Heart left ventricle (tissue), 16 donors: Measurements from ENCODE around the gene ACTR10. TPM values are rescaled to one million over a fixed set of nuclear protein-coding genes. Genes with fewer than 3 reads are reported as not detected.

Source experiments
- ATAC-seq, 4 donors: fragments of 200-7000 bp; cut with Tn5 transposase; one replicate each; pipeline ENCODE4 v1.9.1; 2020 to 2022; ENCODE audit warnings: moderate library complexity in 4 of 4, mild to moderate bottlenecking in 3 of 4, moderate number of reproducible peaks in 1 of 4
- DNase-seq, 5 donors: peaks; one replicate each; pipeline ENCODE4 v3.0.0-alpha.2; 2020
- H3K27ac ChIP-seq, 12 donors: fragments of 200-600 bp; sonication (generic) in 4 of 12; one replicate each; pipeline versions ENCODE4 v1.5.0 to v1.8.0; 2016 to 2022; ENCODE audit warnings: mild to moderate bottlenecking in 2 of 12
- H3K27me3 ChIP-seq, 9 donors: fragments of 200-600 bp; sonication (generic) in 2 of 9; one replicate each; pipeline versions ENCODE4 v1.5.1 to v1.8.0; 2016 to 2022; ENCODE audit warnings: mild to moderate bottlenecking in 3 of 9
- H3K36me3 ChIP-seq, 9 donors: fragments of 200-600 bp; sonication (generic) in 2 of 9; one replicate each; pipeline versions ENCODE4 v1.5.0 to v1.8.0; 2018 to 2022; ENCODE audit warnings: mild to moderate bottlenecking in 2 of 9
- H3K4me1 ChIP-seq, 12 donors: fragments of 200-600 bp; sonication (generic) in 4 of 12; one replicate each; pipeline versions ENCODE4 v1.5.0 to v1.8.0; 2016 to 2022; ENCODE audit warnings: mild to moderate bottlenecking in 3 of 12
- H3K4me3 ChIP-seq, 12 donors: fragments of 200-600 bp; sonication (generic) in 4 of 12; one replicate each; pipeline versions ENCODE4 v1.5.0 to v1.8.0; 2017 to 2022; ENCODE audit warnings: mild to moderate bottlenecking in 9 of 12, moderate library complexity in 4 of 12
- H3K9me3 ChIP-seq, 12 donors: fragments of 200-600 bp; sonication (generic) in 4 of 12; one replicate each; pipeline versions ENCODE4 v1.5.0 to v1.8.0; 2016 to 2022; ENCODE audit warnings: mild to moderate bottlenecking in 1 of 12
- POLR2A ChIP-seq, 2 donors: fragments of 450-650 bp; IDR thresholded peaks; one replicate each; pipeline ENCODE4 v1.6.1; 2017; ENCODE audit warnings: antibody characterized with exemption in 2 of 2, mild to moderate bottlenecking in 2 of 2, moderate library complexity in 2 of 2
- WGBS, 4 donors: extraction: QIAGEN DNeasy Blood & Tissue Kit in 2 of 4; methylation state at CpG; one replicate each; pipeline versions ENCODE4 v1.1.5 to v1.1.7; 2013 to 2018; 5-methylcytosine and 5-hydroxymethylcytosine counted together
- intact Hi-C, 10 donors: fragments of 100-400 bp; cut with DNase I; formaldehyde crosslinking; loops; one replicate each; pipeline versions ENCODE4 v1.11.1 to v1.14.2; 2022
- polyA plus RNA-seq, 2 donors: library from polyadenylated mRNA; stranded (reverse); fragments of 200-250 nt; gene quantifications; one replicate each; pipeline ENCODE4 v1.2.3, GENCODE V29; 2013
- total RNA-seq, 9 donors: library from RNA; depleted of rRNA in 2 of 9; stranded (reverse); fragments of >200 nt in 2 of 9; fragmentation: NEBNext Ultra II Directional in 3 of 9; extraction: Animal tissue kit (Norgen Biotek cat#: 25700) in 3 of 9; gene quantifications; one replicate each; pipeline versions ENCODE4 v1.1.0 to v1.2.4, GENCODE V29; 2016 to 2023
- TF ChIP-seq, protein P1 (sequence below), 12 donors: fragments of 200-600 bp; sonication (generic) in 4 of 12; IDR thresholded peaks; one replicate each; pipeline versions ENCODE4 v1.5.0 to v1.8.0; 2018 to 2022; ENCODE audit warnings: antibody characterized with exemption in 12 of 12, mild to moderate bottlenecking in 5 of 12
- donor health status: ischemic (EF 13 %, LVEDD 7.1; RV severe dilation, severe dysfunction).
- donor health status: healthy with polysubstance abuse.
- donor health status: DM: no; HTN: yes; CAD: no.
- donor health status: DM: no; HTN: no; CAD: no.
- donor health status: ischemic (EF 25% LVEDD 6.9; RV normal size, moderate dysfunction).
- donor health status: ischemic (EF 25% LVEDD 5.7; RV mildly dilated, moderate dysfunction).
- donor health status: healthy.
- donor health status: DM: yes; HTN: yes; CAD: no.
- donor health status: ischemic (EF 35%, LVEDD 5.7; RV mildly dilated, moderate dysfunction).
- donor health status: nonischemic (EF 11% LVEDD 7.7; RV severe dilation, severe dysfunction).
- donor health status: DM: yes; HTN: yes; CAD: no.
- donor health status: PGD.
- donor health status: ischemic (EF 29% LVEDD 5.4; RV normal size, mild dysfunction).
- donor health status: nonischemic (EF 23%, LVEDD 6.1; RV moderate dilation, normal function).

ACTR10 gene
- total and polyA plus RNA-seq, 11 donors, result 66.3 to 86.9 (median 78.3) TPM

DNA sequence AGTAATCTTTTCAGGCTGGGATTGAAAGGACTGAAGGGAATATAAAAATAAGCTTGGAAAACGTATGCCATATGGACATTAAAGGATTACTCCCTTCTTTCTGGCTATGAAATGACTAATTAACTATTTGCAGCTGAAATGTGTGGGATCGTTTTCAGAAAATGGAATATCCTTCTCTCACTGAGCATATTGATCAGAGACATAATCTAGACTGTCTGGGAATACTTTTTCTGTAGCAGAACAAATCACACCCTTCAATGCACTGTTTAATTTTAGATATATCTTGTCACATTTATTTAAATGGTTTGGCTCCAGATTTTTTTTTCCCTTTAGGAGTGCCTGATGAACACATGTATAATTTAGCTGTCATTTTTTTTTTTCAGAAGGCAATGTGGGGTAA lies 10.8 kb upstream of the ACTR10 start:
- H3K4me1 ChIP-seq, result peaks cover 0 to 8% (median 0%) of the 10 kb centered on the region in 12 donors
- no peak for DNase-seq
- H3K27me3 ChIP-seq, result no peaks in the 10 kb centered on the region
- no peak overlapping the region for H3K4me3 ChIP-seq
- 77 to 85% (median 81%) methylated on average over 2 of the region's 2 CpGs for WGBS, 4 donors
- intact Hi-C loops, result no loop called here
- TF ChIP-seq POLR2A (IDR thresholded peaks at IDR 0.05), result no peak
- TF ChIP-seq, protein P1, sequence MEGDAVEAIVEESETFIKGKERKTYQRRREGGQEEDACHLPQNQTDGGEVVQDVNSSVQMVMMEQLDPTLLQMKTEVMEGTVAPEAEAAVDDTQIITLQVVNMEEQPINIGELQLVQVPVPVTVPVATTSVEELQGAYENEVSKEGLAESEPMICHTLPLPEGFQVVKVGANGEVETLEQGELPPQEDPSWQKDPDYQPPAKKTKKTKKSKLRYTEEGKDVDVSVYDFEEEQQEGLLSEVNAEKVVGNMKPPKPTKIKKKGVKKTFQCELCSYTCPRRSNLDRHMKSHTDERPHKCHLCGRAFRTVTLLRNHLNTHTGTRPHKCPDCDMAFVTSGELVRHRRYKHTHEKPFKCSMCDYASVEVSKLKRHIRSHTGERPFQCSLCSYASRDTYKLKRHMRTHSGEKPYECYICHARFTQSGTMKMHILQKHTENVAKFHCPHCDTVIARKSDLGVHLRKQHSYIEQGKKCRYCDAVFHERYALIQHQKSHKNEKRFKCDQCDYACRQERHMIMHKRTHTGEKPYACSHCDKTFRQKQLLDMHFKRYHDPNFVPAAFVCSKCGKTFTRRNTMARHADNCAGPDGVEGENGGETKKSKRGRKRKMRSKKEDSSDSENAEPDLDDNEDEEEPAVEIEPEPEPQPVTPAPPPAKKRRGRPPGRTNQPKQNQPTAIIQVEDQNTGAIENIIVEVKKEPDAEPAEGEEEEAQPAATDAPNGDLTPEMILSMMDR (IDR thresholded peaks at IDR 0.05), result no peak
- H3K36me3 ChIP-seq, result no peaks in the 10 kb centered on the region
- no peak overlapping the region for H3K27ac ChIP-seq
- no peaks in the 10 kb centered on the region for H3K9me3 ChIP-seq
- no peak for ATAC-seq

DNA sequence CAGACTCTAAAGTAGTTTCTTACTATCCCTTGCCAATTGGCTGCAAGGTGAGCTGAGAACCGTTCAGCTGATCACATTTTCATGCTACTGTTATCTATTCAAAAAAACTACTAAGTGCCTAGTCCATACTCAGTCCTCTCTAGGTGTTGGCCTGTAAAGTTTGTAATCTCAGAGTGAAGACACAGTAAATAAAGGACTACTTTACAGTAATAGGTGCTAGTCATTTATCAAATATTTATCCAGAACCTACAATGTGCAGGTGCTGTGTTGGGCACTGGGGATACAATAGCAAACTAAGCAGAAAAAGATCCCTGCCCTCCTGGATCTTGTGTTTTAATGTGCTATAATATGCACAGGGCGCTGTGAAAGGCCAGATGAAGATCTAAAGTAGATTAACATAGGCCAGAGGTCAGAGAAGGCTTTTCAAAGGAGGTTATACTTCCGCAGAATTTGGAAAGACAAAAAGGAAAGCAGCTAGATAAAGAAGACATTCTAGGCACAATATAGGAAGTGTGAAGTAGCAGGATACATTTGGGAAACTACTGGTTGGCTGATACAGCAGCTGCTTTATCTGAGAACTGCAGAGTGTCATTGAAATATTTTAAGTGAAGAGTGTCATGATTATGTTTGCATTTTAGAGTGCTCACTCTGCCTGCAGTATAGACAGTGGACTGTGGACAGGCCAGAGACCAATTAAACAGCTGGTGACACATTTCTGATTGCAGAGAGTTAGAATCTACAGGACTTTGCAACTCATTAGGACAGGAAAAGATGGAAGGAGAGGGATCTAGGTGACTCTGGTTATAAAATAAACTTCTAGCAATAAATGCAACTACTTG lies 8.0 kb upstream of the ACTR10 start:
- no peaks in the 10 kb centered on the region for H3K36me3 ChIP-seq
- no peaks in the 10 kb centered on the region for H3K27me3 ChIP-seq
- intact Hi-C loops, result no loop called here
- peaks cover 0 to 8% (median 0%) of the 10 kb centered on the region in 12 donors for H3K4me1 ChIP-seq
- ATAC-seq (no peak), DNase-seq (no peak)
- TF ChIP-seq POLR2A (IDR thresholded peaks at IDR 0.05), result no peak
- TF ChIP-seq, protein P1 (IDR thresholded peaks at IDR 0.05), result no peak
- H3K4me3 ChIP-seq, result no peak overlapping the region
- no peaks in the 10 kb centered on the region for H3K9me3 ChIP-seq
- WGBS, 4 donors, result 34 to 57% (median 46%) methylated on average over 3 of the region's 3 CpGs
- no peak overlapping the region for H3K27ac ChIP-seq

DNA sequence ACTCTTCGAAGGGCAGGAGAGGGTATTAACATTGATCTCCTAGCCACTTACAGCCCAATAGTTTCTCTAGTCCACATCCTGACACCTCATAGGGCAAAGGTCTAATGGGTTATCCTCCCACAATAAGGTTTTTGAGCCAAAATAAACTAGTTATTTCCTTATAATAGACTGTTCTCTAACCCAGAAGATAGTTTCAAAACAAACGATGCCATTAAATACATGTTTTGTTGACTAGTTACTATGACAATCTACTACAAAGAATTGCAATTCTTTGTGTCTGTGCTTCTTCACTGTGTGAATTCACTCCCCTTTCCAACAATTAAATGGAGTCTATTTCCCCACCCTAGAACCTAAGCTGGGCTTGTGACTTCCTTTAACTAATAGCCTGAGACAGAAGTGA lies 6.4 kb upstream of the ACTR10 start:
- WGBS, 4 donors, result 54 to 69% (median 56%) methylated on average over 2 of the region's 2 CpGs
- Histone ChIP-seq H3K27ac (no peak overlapping the region), H3K4me3 (no peak overlapping the region), H3K4me1 (peaks cover 0 to 8% (median 0%) of the 10 kb centered on the region in 12 donors), H3K36me3 (no peaks in the 10 kb centered on the region), H3K9me3 (no peaks in the 10 kb centered on the region), H3K27me3 (no peaks in the 10 kb centered on the region)
- DNase-seq (no peak), ATAC-seq (peak in 1 of 4 donors; percentile 42)
- intact Hi-C loops, result no loop called here
- TF ChIP-seq POLR2A (IDR thresholded peaks at IDR 0.05), result no peak
- TF ChIP-seq, protein P1 (IDR thresholded peaks at IDR 0.05), result no peak

DNA sequence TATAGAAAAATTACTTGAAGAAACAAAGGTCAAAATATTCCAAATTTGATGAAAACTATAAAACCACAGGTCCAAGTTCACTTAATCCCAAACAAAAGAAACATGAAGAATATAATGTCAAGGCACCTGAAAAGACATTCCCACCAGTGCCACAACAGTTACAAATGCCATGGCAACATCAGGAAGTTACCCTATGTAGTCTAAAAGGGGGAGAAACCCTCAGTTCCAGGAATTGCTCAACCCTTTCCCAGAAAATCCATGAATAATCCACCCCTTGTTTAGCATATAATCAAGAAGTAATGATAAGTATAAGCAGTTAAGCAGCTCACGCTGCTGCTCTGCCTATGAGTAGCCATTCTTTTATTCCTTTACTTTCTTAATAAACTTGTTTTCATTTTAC lies 3.8 kb upstream of the ACTR10 start:
- Histone ChIP-seq H3K27me3 (no peaks in the 10 kb centered on the region), H3K9me3 (no peaks in the 10 kb centered on the region), H3K36me3 (no peaks in the 10 kb centered on the region), H3K4me1 (peaks cover 0 to 18% (median 8%) of the 10 kb centered on the region in 12 donors), H3K27ac (no peak overlapping the region), H3K4me3 (no peak overlapping the region)
- ATAC-seq, result no peak
- no peak for DNase-seq
- TF ChIP-seq, protein P1 (IDR thresholded peaks at IDR 0.05), result no peak
- no peak for TF ChIP-seq POLR2A (IDR thresholded peaks at IDR 0.05)
- 93 to 96% (median 93%) methylated on average over 1 of the region's 1 CpG for WGBS, 4 donors
- intact Hi-C loops, result no loop called here
